MM.1S (cell line): ENCODE results near the gene GRAMD1B.

Experiments used
- DNase-seq: peaks from one replicate; pipeline ENCODE4 v3.0.0-alpha.2; 2015
- H2AFZ ChIP-seq: fragments of 300-600 bp; sonication (generic); 2 replicates; pipeline ENCODE4 v1.6.0; 2016; ENCODE audit warnings: antibody characterized with exemption, low read length
- H3F3A ChIP-seq: fragments of 300-600 bp; sonication (generic); 2 replicates; pipeline ENCODE4 v1.6.1; 2016; ENCODE audit warnings: mild to moderate bottlenecking, antibody characterized with exemption, low read length, moderate library complexity, mixed read lengths; ENCODE audit not compliant: insufficient read depth
- H3K27ac ChIP-seq: fragments of 300-600 bp; sonication (generic); 2 replicates; pipeline ENCODE4 v1.5.1; 2016; ENCODE audit warnings: mild to moderate bottlenecking, low read length
- H3K27me3 ChIP-seq: fragments of 300-600 bp; sonication (generic); replicated peaks from 2 replicates; pipeline ENCODE4 v1.6.0; 2016; ENCODE audit warnings: low read length; ENCODE audit not compliant: insufficient read depth
- H3K36me3 ChIP-seq: fragments of 300-600 bp; sonication (generic); replicated peaks from 2 replicates; pipeline ENCODE4 v1.6.1; 2016; ENCODE audit warnings: mild to moderate bottlenecking, low read length, mixed read lengths; ENCODE audit not compliant: insufficient read depth
- H3K4me1 ChIP-seq: fragments of 300-600 bp; sonication (generic); 2 replicates; pipeline ENCODE4 v1.6.1; 2016; ENCODE audit warnings: low read length, mixed read lengths
- H3K4me2 ChIP-seq: fragments of 300-600 bp; sonication (generic); 2 replicates; pipeline ENCODE4 v1.6.0; 2016; ENCODE audit warnings: low read depth, low read length
- H3K4me3 ChIP-seq: fragments of 300-600 bp; sonication (generic); 2 replicates; pipeline ENCODE4 v1.5.1; 2016; ENCODE audit warnings: low read length, mixed read lengths
- H3K79me2 ChIP-seq: fragments of 300-600 bp; sonication (generic); 2 replicates; pipeline ENCODE4 v1.6.1; 2016; ENCODE audit warnings: mixed run types, low read length, mixed read lengths
- H3K9ac ChIP-seq: fragments of 300-600 bp; sonication (generic); 2 replicates; pipeline ENCODE4 v1.6.1; 2016; ENCODE audit warnings: low read length, mixed read lengths
- H3K9me2 ChIP-seq: fragments of 300-600 bp; sonication (generic); replicated peaks from 2 replicates; pipeline ENCODE4 v1.6.1; 2016; ENCODE audit warnings: mild to moderate bottlenecking, low read length, mixed read lengths; ENCODE audit not compliant: insufficient read depth
- H3K9me3 ChIP-seq: fragments of 300-600 bp; sonication (generic); replicated peaks from 2 replicates; pipeline ENCODE4 v1.6.1; 2016; ENCODE audit warnings: mild to moderate bottlenecking, low read length, mixed read lengths; ENCODE audit not compliant: insufficient read depth
- H4K20me1 ChIP-seq: fragments of 300-600 bp; sonication (generic); 2 replicates; pipeline ENCODE4 v1.6.1; 2016; ENCODE audit warnings: mild to moderate bottlenecking, low read length, moderate library complexity, mixed read lengths; ENCODE audit not compliant: insufficient read depth
- EZH2 ChIP-seq: fragments of 300-600 bp; sonication (generic); optimal IDR thresholded peaks from 2 replicates; pipeline ENCODE3; 2017; ENCODE audit warnings: low read depth, mild to moderate bottlenecking, antibody characterized with exemption, low read length, mixed read lengths
- EZH2phosphoT487 ChIP-seq: fragments of 300-600 bp; sonication (generic); IDR thresholded peaks from 2 replicates; pipeline ENCODE4 v1.6.1; 2018; ENCODE audit warnings: antibody characterized with exemption, low read length
- TF ChIP-seq, protein P1 (sequence below): fragments of 300-600 bp; sonication (generic); IDR thresholded peaks from 2 replicates; pipeline ENCODE4 v1.5.1; 2016; ENCODE audit warnings: antibody characterized with exemption, low read length, mixed read lengths

The GRAMD1B gene

GRCh38 chr11:123670081-123670480 is 240.0 kb downstream of the GRAMD1B start:
- Histone ChIP-seq H3K4me1 (no peaks in the 10 kb centered on the region), H3K79me2 (no peaks in the 10 kb centered on the region), H3K9ac (no peak overlapping the region), H3K36me3 (no peaks in the 10 kb centered on the region), H3K4me2 (no peak overlapping the region), H3K27ac (no peak overlapping the region), H3K4me3 (no peak overlapping the region), H3F3A (no peaks in the 10 kb centered on the region), H3K9me2 (no peaks in the 10 kb centered on the region), H3K9me3 (no peaks in the 10 kb centered on the region), H3K27me3 (no peaks in the 10 kb centered on the region), H2AFZ (no peak overlapping the region), H4K20me1 (no peaks in the 10 kb centered on the region)
- no peak for TF ChIP-seq EZH2
- TF ChIP-seq, protein P1, sequence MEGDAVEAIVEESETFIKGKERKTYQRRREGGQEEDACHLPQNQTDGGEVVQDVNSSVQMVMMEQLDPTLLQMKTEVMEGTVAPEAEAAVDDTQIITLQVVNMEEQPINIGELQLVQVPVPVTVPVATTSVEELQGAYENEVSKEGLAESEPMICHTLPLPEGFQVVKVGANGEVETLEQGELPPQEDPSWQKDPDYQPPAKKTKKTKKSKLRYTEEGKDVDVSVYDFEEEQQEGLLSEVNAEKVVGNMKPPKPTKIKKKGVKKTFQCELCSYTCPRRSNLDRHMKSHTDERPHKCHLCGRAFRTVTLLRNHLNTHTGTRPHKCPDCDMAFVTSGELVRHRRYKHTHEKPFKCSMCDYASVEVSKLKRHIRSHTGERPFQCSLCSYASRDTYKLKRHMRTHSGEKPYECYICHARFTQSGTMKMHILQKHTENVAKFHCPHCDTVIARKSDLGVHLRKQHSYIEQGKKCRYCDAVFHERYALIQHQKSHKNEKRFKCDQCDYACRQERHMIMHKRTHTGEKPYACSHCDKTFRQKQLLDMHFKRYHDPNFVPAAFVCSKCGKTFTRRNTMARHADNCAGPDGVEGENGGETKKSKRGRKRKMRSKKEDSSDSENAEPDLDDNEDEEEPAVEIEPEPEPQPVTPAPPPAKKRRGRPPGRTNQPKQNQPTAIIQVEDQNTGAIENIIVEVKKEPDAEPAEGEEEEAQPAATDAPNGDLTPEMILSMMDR, result no peak
- no peak for TF ChIP-seq EZH2phosphoT487
- DNase-seq, result no peak

GRCh38 chr11:123671534-123671933 is 241.5 kb downstream of the GRAMD1B start:
- H3K9ac ChIP-seq, result no peak overlapping the region
- no peaks in the 10 kb centered on the region for H4K20me1 ChIP-seq
- H3K9me3 ChIP-seq, result no peaks in the 10 kb centered on the region
- no peaks in the 10 kb centered on the region for H3K79me2 ChIP-seq
- H3K27me3 ChIP-seq, result no peaks in the 10 kb centered on the region
- H3K36me3 ChIP-seq, result no peaks in the 10 kb centered on the region
- H3F3A ChIP-seq, result no peaks in the 10 kb centered on the region
- no peak overlapping the region for H3K4me3 ChIP-seq
- H2AFZ ChIP-seq, result no peak overlapping the region
- no peak overlapping the region for H3K27ac ChIP-seq
- no peak overlapping the region for H3K4me2 ChIP-seq
- no peaks in the 10 kb centered on the region for H3K4me1 ChIP-seq
- TF ChIP-seq EZH2phosphoT487 (no peak), EZH2 (no peak)
- TF ChIP-seq, protein P1, result no peak
- H3K9me2 ChIP-seq, result no peaks in the 10 kb centered on the region
- no peak for DNase-seq

DNA sequence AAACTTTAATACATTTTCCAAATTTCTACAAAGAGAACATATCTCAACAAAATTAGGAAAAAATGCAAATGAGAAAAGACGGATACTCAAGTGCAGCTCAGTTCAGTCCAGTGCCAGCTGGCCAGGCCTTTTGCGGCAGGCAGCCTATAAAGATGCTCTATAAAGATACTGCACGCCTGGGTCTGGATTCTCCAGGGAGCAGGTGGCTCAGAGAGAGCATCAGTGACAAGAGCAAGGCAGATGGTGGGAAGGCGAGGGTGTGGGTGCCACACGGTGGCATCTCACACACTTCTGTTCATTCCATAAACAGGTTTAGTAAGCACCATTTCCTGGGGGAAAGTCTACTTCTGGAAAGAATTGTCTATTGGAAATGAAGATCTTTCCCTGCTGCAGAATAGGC is 242.5 kb downstream of the GRAMD1B start:
- no peaks in the 10 kb centered on the region for H3K79me2 ChIP-seq
- H3K9ac ChIP-seq, result no peak overlapping the region
- H3K9me3 ChIP-seq, result no peaks in the 10 kb centered on the region
- no peak overlapping the region for H2AFZ ChIP-seq
- H4K20me1 ChIP-seq, result no peaks in the 10 kb centered on the region
- no peak overlapping the region for H3K27ac ChIP-seq
- no peaks in the 10 kb centered on the region for H3K27me3 ChIP-seq
- no peaks in the 10 kb centered on the region for H3F3A ChIP-seq
- H3K4me1 ChIP-seq, result no peaks in the 10 kb centered on the region
- no peaks in the 10 kb centered on the region for H3K36me3 ChIP-seq
- no peak for DNase-seq
- H3K4me3 ChIP-seq, result no peak overlapping the region
- TF ChIP-seq EZH2phosphoT487 (no peak), EZH2 (no peak)
- TF ChIP-seq, protein P1, result no peak
- H3K9me2 ChIP-seq, result no peaks in the 10 kb centered on the region
- no peak overlapping the region for H3K4me2 ChIP-seq
